ENCODE data around the gene STX11. TPM values are rescaled to one million over a fixed set of nuclear protein-coding genes. Genes with fewer than 3 reads are reported as not detected.
A peak's percentile ranks its signal among the peaks of the same experiment; 100 is the strongest.

The STX11 gene
- total and polyA plus RNA-seq, 10 donors = 5.9 to 76.0 (median 42.0) TPM

DNA sequence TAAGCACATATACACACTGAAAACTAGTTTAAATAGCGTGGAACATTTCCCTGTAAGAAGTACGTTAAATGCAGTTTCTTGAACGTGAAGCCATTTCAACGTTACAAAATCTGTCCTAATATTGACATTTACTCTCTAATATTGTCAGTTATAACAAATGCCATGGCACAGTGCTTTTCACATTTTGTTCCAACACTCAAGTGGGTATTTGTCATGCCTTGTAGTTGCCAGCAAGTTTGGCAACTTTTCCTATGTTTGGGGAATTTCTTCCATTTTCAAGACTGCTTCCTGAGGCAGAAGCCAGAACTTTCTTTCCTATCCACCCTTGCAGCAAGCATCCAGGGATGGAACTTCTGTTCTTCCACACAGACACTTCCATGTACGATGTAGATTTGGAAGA lies 63.0 kb downstream of the STX11 start:
- Histone ChIP-seq H3K4me3 (no peak overlapping the region), H3K27ac (no peak overlapping the region), H3K4me1 (peaks cover 15 to 33% (median 21%) of the 10 kb centered on the region in 6 donors), H3K36me3 (no peaks in the 10 kb centered on the region), H3K9me3 (peaks cover 0 to 6% (median 0%) of the 10 kb centered on the region in 8 donors), H3K27me3 (replicated peaks in 1 of 7) (peaks cover 0 to 11% (median 0%) of the 10 kb centered on the region in 7 donors)
- WGBS, 5 donors = 95 to 97% (median 97%) methylated on average over 5 of the region's 5 CpGs
- DNase-seq = no peak
- intact Hi-C loops (cut with DNase I; ENCODE audit: low total_unique reads) = loop anchor here (10.0 kb wide), 1 partner anchor 59 kb away; the partner anchor contains the start of gene STX11
- TF ChIP-seq POLR2AphosphoS5 (IDR thresholded peaks at IDR 0.05) = no peak
- no peak for TF ChIP-seq POLR2A (IDR thresholded peaks at IDR 0.05)
- TF ChIP-seq, protein P1, sequence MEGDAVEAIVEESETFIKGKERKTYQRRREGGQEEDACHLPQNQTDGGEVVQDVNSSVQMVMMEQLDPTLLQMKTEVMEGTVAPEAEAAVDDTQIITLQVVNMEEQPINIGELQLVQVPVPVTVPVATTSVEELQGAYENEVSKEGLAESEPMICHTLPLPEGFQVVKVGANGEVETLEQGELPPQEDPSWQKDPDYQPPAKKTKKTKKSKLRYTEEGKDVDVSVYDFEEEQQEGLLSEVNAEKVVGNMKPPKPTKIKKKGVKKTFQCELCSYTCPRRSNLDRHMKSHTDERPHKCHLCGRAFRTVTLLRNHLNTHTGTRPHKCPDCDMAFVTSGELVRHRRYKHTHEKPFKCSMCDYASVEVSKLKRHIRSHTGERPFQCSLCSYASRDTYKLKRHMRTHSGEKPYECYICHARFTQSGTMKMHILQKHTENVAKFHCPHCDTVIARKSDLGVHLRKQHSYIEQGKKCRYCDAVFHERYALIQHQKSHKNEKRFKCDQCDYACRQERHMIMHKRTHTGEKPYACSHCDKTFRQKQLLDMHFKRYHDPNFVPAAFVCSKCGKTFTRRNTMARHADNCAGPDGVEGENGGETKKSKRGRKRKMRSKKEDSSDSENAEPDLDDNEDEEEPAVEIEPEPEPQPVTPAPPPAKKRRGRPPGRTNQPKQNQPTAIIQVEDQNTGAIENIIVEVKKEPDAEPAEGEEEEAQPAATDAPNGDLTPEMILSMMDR (IDR thresholded peaks at IDR 0.05 in 8 of 11, conservative IDR thresholded peaks at IDR 0.05 in 3 of 11) = no peak

DNA sequence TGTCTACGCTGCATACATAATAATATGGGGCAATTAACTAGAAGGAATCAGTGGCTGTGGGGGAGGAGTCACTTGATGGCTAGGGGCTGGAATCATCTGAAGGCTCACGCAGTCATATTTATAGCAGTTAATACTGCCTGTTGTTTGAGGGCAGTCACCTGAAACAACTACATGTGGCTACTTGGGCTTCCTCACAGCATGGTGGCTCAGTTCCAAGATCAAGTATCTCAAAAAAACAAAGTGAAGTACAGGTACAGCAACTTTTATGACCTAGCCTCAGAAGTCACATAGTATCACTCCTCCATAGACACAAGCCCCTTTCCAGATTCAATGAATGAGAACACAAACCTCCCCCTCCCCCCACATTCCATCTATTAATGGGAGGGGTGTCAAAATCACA lies 63.7 kb downstream of the STX11 start:
- 97 to 100% (median 98%) methylated on average over 2 of the region's 2 CpGs for WGBS, 5 donors
- no peak overlapping the region for H3K27ac ChIP-seq
- H3K4me1 ChIP-seq = peaks cover 15 to 40% (median 25%) of the 10 kb centered on the region in 6 donors
- intact Hi-C loops (cut with DNase I; ENCODE audit: low total_unique reads) = loop anchor here (10.0 kb wide), 1 partner anchor 59 kb away; the partner anchor contains the start of gene STX11
- no peak overlapping the region for H3K4me3 ChIP-seq
- peaks cover 0 to 10% (median 0%) of the 10 kb centered on the region in 7 donors for H3K27me3 ChIP-seq (replicated peaks in 1 of 7)
- no peaks in the 10 kb centered on the region for H3K36me3 ChIP-seq
- DNase-seq = no peak
- H3K9me3 ChIP-seq = peaks cover 0 to 6% (median 0%) of the 10 kb centered on the region in 8 donors
- TF ChIP-seq POLR2A (IDR thresholded peaks at IDR 0.05) (no peak), POLR2AphosphoS5 (IDR thresholded peaks at IDR 0.05) (no peak)
- TF ChIP-seq, protein P1 (IDR thresholded peaks at IDR 0.05 in 8 of 11, conservative IDR thresholded peaks at IDR 0.05 in 3 of 11) = no peak

DNA sequence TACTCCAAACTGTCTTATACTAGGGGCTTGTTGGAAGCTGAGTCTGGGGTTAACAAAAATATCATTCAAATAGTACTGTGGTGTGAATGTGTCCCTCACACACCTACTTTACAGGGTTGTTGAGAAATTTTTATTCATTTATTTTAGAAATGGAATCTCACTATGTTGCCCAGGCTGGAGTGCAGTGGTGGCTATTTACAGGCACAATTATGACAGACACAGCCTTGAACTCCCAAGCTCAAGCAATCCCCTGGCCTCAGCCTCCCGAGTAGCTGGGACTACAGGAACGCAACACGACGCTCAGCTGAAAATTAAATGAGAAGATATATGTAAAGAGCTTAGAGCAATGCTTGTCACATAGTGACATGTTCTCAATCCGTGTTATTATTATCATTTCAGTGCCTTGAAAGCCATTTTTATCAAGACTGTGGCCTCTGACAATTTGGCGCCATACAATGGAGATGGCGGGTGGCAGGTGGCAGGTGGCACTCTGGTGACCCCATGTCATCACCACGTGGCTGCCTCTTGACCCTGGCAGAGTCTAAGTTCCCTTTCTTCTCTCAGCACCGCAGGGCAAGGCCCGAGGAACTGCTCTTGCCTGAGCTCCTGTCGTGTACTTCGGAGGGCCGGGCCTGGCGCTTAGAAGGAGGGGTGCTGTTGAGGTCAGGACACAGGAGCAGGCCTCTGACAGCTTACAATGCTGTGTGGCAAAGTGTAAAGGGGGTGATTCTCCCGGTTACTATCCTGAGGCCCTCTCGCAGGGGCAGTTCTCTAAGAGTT lies 64.5 kb downstream of the STX11 start:
- H3K27me3 ChIP-seq (replicated peaks in 1 of 7) = peaks cover 0 to 2% (median 0%) of the 10 kb centered on the region in 7 donors
- WGBS, 5 donors = 82 to 89% (median 86%) methylated on average over 15 to 16 of the region's 16 CpGs
- peaks cover 15 to 43% (median 27%) of the 10 kb centered on the region in 6 donors for H3K4me1 ChIP-seq
- DNase-seq = peak; percentile 83
- TF ChIP-seq POLR2AphosphoS5 (IDR thresholded peaks at IDR 0.05) = no peak
- H3K9me3 ChIP-seq = peaks cover 0 to 6% (median 0%) of the 10 kb centered on the region in 8 donors
- intact Hi-C loops (cut with DNase I; ENCODE audit: low total_unique reads) = loop anchor here (5.0 to 10.0 kb wide), 2 partner anchors 60 to 113 kb away; partner anchors contain the start of gene STX11
- H3K4me3 ChIP-seq = peak overlapping the region in 3 of 8 donors; percentile 60 to 80 (median 73)
- no peaks in the 10 kb centered on the region for H3K36me3 ChIP-seq
- H3K27ac ChIP-seq = peak overlapping the region; percentile 96 to 99 (median 97)

DNA sequence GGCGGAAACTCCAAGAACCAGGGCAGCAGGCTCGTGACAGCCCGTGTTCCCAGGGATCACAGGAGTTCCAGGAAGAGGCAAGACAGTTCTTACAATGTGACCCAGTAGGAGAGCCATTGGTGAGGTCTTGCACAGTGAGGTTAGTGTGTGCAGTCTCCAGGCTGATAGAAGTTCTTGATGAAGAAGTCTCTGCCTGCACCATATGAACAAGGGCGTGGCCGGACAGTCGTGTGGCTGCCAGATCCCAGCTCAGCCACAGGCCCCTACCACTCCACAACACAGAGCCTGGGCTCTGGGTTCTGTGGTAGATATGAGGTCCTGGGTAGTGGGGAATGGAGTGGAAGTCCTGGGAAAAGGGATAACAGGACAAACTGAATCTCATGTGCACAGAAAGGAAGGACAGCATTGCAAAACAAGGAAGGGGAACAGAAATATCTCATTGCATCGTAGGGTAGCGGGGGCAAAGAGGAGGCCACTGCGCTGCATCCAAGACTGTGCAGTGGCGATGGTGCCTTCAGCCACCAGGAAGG lies 65.2 kb downstream of the STX11 start:
- peak overlapping the region; percentile 55 to 80 (median 66) for H3K4me3 ChIP-seq
- TF ChIP-seq, protein P1 (IDR thresholded peaks at IDR 0.05 in 8 of 11, conservative IDR thresholded peaks at IDR 0.05 in 3 of 11) = no peak
- TF ChIP-seq POLR2A (IDR thresholded peaks at IDR 0.05) = no peak
- no peak for TF ChIP-seq POLR2AphosphoS5 (IDR thresholded peaks at IDR 0.05)
- peak overlapping the region; percentile 96 to 99 (median 97) for H3K27ac ChIP-seq
- WGBS, 5 donors = 31 to 37% (median 36%) methylated on average over 10 of the region's 10 CpGs
- peaks cover 15 to 43% (median 27%) of the 10 kb centered on the region in 6 donors for H3K4me1 ChIP-seq
- H3K36me3 ChIP-seq = no peaks in the 10 kb centered on the region
- DNase-seq = peak; percentile 81
- peaks cover 0 to 6% (median 0%) of the 10 kb centered on the region in 8 donors for H3K9me3 ChIP-seq
- H3K27me3 ChIP-seq (replicated peaks in 1 of 7) = no peaks in the 10 kb centered on the region
- intact Hi-C loops (cut with DNase I; ENCODE audit: low total_unique reads) = loop anchor here (5.0 to 10.0 kb wide), 2 partner anchors 61 to 113 kb away; partner anchors contain the start of gene STX11

All from spleen (tissue), 11 donors.